Measurements from ENCODE around the gene NOXA1.
A peak's percentile ranks its signal among the peaks of the same experiment; 100 is the strongest.

The NOXA1 gene

DNA sequence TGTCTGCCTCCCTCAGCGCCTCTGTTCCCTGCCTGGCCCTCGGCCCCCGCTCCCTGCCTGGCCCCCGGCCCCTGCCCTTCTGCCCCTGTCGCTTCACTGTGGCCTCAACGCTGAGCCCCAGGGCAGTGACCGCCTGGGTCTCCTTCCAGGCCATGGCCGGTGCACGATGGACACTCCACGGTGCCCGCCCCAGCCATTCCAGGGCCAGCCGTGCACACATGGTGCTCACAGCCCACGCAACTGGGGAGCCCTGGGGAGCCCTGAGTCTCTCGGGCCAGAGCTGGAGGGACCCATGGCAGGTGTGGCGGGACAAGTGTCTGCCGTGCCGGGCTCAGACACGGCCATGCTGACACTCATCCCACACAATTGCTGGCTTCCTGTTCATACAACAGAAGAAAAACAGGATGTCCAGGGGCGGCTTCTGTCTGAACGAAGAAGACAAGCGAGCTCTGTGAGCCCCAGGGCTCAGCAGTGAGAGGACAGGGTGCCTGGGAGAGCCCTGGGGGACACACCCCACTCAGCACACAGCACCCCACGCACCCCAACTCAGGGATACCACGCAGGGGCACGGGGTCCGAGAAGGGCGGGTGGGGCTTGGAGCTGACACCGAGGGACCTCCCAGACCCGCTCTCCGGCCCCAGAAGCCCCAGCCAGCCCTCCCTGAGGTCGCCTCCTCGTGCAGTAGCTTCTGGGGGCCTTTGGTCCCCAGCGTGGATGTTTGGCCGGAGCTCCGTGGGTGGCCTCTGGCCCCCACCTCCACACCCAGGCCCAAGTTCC, 35.9 kb upstream of the NOXA1 start:
- no peak for DNase-seq (ENCODE audit: low spot score)
- no peak for FAIRE-seq

DNA sequence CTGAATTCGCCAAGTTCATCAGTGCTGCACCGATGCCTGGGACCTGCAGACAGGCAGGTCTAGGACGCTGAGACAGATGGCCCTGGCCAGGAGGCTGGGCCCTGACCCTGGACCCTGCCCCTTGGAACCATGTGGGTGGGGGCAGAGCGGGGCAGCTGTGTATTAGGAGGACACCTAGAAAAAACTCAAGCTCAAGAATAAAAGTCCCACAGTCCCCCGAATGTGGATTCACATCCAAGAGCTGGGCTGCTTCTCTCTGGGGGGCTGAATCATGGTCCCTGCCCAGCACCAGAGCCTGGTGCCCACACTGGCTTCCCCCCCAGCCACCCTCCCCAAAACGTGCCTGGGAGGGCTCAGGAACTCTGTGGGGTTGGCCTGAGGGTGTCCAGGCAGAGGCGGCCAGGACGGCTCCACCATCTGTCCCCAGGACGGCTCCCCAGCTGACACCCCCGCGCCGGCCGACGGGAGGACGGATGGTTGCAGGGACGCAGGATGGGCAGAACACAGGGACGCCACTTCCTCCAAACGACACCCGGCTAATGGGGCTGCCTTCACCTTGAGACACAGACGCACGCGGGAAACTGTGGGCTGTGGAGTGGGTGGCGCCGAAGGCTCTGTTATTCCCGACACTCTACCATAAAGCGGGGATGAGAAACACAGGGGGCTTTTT, 35.2 kb upstream of the NOXA1 start:
- DNase-seq (ENCODE audit: low spot score) (no peak), FAIRE-seq (no peak)

DNA sequence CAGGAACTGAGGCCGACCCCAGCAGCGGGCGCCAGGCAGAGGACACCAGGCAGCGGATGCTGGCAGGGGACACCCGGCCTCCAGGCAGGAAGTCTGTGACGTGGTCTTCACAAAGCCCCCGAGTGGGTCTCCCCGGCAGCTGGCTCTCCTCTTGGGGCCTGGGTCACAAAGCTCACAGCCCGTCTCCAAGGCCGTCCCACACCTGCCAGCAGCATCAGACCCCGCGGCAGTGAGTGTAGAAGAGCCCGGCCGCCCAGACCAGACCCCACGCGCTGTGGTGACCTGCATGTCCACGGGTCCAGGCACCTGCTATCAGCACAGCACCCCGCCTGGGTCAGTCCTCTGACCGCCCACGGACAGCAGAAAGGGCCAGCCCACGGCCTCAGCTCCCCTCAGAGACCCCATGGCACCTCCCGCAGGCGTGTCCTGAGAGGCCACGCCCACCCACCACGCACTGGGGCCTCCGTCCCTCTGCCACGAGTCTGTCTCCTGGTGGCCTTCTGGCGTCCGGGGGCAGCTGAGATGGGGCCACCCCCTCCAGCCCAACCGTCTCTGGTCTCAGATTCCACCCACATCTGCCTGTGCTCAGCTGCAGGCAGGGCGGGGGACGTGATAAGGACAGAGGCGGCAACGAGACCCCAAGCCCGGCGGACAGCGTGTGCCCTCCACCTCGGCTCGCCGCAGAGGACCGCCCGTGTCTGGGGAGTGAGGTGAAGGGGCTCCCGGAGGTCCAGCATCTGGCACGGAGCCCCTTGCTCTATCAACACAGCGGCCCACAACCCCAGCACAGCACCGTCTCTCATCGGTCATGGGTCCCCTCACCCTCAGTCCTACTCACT, 34.4 kb upstream of the NOXA1 start:
- no peak for FAIRE-seq
- no peak for DNase-seq (ENCODE audit: low spot score)

DNA sequence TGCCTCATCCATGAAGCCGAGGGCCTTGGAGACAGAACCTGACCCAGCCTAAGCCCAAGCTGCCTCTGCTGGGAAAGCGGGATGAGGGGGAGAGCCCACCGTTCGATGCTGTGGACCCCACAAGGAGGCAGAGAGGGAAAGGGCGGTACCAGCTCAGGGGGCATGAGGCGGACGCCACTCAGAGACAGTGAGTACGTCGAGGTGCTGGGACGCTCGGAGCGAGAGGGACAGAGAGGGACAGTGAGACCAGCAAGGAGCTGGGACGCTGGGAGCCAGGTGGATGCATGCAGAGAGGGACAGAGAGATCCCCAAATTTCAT, 33.8 kb upstream of the NOXA1 start:
- FAIRE-seq = no peak
- no peak for DNase-seq (ENCODE audit: low spot score)

DNA sequence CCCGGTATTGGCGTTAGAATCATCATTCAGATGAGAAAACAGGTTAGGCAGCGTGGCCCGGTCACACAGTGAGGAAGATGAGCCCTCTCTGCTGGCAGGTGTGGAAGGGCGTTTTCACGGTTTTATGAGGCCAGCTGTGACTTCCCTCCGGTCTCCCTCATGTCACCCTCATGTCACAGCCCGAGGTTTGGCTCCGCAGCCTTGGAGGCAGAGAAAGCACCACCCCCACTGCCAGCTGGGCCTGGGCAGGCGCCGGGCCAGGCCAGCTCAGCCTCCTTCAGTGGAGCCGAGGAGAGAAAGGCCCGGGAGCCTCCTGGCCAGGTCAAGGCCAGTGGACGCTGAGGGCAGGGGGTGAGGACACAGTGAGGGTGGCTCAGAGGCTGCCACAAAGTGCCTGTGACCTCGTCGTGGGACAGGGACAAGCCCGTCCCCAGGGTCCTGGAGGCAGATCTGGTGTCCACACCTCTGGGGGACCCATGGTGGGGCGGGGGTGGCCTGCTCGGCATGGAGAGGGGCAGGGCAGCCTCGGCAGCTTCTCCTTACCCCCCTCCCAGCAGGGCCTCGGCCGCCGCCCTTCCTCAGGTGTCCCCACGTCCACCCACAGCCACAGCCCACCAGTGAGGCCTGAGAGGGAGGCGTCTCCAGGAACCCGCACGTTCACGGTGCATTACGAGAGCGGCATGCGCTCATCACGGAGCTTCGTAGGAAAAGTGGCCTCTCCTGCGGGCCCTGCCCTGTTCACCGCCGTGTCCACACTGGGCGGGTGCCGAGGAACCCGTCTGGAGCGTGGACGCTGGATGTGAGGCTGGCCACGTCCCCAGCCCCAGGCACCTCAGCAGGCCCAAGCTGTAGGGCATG, 32.4 kb upstream of the NOXA1 start:
- DNase-seq (ENCODE audit: low spot score) = no peak
- FAIRE-seq = no peak

DNA sequence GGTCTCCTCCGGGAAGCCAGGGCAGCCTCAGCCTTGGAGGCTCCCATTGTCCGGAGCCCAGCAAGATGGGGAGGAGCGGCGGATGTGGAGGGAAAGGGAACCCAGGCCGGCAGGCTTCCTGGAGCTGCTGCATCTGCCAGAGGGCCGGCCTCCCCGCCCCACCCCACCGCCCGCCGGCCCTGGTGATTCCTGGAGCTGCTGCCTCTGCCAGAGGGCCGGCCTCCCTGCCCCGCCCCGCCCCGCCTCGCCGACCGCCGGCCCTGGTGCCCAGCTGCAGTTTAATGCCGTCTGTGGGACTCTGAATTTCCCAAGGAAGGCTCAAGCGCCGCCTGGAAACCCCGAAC, 31.8 kb upstream of the NOXA1 start:
- FAIRE-seq (no peak), DNase-seq (ENCODE audit: low spot score) (no peak)

DNA sequence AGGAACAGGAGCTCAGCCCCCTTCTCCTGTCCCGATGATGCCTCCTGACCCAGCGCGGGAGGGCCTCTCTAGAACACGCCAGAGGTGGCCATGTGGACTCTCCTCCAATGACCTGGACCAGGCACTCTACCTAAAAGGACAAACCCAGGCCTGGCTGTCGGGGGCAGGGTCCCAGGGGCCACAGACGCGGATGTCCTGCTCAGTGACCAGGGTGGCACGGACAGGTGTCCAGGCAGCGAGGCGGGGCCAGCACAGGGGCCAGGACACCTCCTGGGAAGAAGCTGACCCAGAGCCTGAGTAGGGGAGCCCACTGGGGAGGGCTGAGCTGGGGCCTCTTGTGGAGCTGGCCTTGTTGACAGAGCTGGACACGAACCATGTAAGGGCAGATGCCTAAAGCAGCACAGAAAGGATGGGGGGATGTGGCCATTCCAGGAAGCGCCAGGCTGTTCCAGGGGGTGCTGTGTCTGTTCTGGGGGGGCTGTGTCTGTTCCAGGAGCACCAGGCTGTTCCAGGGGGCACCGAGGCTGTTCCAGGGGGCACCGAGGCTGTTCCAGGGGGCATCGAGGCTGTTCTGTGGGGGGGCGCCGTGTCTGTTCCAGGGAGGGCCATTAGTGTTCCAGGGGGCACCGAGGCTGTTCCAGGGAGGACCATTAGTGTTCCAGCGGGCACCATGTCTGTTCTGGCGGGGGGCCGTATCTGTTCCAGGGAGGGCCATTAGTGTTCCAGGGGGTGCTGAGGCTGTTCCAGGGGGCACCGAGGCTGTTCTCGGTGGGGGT, 30.8 kb upstream of the NOXA1 start:
- no peak for FAIRE-seq

DNA sequence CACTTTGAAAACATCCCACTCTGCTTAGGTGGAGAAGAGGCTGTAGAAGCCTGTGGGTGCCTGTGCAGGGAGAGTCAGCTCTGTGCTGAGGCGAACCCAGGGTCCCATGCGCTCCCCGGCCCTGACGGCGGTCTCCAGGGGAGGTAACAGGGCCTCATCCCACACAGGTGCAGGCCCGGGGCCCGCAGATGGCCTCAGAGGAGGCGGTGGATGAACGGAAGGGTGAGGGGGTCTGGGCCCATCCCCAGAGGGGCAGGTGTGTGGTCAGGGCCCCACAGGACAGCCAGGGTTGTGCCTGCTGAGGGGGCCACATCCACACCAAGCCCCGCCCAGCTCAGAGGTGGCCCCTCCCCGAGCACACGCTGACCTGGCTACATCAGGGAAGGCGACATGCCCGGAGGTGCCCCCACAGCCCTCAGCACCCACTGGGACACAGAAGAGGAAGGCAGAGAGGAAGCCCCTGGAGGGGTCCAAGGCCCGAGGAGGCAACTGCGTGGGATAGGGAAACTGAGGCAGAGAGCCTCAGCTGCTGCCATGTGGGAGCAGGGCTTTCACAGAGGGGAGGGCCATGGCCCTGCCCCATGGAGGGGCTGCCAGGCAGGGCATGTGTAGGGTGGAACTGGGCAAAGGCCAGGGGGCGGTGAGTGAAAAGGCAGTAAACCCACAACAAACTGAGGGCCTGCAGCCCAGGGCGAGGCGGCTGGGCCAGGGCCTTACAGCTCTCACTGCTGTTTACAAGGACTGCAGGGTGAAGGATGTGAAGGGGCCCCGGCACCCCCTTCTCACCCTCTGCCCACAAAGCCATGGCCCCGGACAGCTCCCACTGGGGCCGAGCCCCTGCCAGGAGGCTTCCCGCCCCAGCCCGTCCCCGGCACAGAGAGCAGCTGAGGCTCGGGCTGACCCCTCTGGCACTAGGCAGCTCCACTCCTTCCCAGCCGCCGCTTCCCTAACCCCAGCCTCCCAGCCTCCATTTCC, 29.7 kb upstream of the NOXA1 start:
- FAIRE-seq = no peak

More for the DNA sequence above, 30.8 kb upstream of the NOXA1 start:
- DNase-seq (ENCODE audit: low spot score) = no peak

DNA sequence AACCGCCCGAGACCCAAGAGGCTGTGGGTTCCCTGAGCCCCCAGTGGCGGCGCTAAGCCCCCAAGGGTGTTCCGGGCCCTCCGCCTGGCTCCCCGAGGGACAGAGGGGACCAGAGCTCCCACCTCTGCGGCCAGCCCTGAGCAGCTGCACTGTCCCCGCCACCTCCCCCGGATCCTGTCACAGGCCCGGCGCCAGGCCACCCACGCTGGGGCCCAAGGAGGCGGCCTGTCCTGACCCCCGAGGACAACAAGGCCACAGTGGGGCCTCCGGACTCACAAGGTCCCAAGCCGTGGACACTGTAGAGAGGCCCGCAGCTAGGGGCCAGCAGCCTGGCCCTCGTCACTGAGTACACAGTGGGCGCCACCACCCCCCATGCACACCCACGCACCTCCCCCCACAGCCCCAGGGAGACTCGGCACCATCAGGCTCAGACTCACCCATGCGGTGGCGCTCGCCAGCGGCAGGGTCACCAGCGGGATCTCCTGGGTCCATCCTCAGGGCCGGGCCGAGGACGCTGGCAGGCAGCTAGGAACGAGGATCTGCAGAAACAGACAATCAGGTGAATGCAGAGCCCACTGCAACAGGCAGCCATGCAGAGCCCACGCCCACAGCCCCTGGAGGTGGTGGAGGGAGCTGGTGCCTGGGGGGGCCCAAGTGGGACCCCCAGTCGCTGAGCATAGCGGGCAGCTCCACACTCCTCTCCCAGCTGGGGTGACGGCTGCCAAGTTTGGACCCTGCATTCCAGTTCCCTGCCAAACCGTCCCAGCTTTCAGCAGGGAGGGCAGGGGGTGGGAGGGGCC, 28.1 kb upstream of the NOXA1 start:
- FAIRE-seq (no peak), DNase-seq (ENCODE audit: low spot score) (no peak)

More for the DNA sequence above, 29.7 kb upstream of the NOXA1 start:
- DNase-seq (ENCODE audit: low spot score) = no peak

DNA sequence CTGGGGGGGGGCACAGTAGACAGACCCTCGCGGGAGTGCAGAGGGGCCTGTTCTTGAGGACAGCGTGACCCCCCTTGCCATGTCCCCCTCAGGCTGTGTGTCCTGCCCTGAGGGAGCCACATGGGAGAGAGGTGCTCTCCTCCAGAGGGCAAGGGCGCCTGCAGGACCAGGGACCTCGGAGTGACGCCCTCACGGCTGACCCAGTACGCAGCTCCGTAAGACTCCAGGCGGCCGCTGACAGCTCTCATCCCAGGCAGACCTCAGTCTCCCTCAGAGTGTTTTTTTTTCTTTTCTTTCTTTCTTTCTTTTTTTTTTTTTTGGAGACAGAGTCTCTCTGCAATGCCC, 27.6 kb upstream of the NOXA1 start:
- no peak for FAIRE-seq
- no peak for DNase-seq (ENCODE audit: low spot score)

DNA sequence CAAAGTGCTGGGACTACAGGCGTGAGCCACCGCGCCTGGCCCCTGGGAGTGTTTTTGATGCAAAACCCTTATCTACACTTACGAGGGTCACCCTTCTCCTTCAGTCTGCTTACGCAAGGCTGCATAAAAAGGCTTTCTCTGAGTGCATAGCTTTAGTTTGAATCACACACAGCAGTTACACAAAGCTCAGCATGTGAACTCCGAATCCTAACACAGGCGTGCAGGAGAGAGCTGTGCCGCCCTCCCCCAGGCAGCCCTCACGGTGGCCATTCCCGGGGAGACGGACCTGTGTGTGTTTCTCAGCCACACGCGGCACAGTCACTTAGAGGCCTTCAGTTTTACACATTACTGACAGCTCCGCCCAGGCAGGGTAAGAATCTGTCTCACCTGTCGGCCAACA, 27.0 kb upstream of the NOXA1 start:
- no peak for DNase-seq (ENCODE audit: low spot score)
- no peak for FAIRE-seq

DNA sequence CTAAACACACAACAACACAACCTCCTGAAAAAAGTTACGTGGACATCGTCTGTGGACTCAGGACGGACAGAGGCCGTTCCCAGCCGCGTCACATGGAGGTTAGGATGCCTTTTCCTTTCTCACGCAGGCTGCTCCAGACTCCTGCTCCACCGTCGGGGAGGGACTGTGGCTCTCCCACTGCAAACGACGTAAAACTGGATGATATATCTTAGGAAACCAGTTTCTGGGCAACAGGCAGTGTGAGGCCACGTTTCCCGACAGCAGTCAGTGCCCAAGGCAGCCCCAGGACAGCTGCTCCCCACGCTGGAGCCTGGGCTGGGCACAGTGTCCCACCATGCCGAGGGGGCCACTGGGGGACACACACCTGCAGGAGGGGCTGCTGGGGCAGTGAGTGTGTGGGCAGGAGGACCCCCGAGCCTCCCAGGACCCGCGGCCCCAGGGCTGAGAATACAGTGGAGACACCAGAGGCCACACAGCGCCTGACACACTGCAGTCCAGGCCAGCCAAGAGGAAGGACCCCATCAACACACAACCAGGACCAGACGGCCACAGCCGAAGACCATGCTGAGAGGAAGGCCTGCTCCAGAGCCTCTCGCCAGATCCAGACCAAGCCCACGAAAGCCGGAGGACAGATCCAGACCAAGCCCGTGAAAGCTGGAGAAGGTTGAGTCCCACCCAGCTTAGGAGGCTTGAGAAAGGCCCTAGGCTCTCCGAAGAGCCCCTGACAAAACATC, 26.4 kb upstream of the NOXA1 start:
- DNase-seq (ENCODE audit: low spot score) (no peak), FAIRE-seq (no peak)

DNA sequence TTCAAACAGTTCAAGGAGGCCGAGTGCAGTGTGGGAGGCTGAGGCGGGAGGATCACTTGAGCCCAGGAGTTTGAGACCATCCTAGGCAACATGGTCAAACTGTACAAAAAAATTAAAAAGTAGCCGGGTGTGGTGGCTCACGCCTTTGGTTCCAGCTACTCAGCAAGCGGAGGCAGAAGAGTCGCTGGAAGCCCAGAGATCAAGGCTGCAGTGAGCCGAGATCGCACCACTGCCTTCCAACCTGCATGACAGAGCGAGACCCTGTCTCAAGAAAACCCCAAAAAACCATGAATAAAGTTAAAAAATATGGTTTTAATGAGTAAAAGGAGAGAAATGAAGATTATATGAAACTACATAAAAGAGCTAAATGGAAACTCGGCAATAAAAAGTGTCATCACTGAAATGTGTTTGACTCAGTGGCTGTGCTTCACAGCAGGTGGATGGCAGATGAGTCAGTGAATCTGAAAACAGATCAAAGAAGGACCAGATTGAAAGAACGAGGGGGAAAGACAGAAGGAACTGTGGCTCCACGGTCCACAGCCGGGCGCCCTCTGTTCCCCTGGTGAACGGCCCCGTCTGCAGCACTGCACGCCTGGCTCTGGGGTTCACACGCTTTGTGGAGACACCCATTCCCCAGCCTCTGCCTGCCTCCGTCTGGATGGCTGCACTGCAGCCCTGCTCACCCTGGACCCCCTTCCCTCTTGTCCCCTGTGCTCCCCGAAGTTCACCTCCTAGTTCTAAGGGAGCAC, 25.3 kb upstream of the NOXA1 start:
- no peak for DNase-seq (ENCODE audit: low spot score)
- no peak for FAIRE-seq

DNA sequence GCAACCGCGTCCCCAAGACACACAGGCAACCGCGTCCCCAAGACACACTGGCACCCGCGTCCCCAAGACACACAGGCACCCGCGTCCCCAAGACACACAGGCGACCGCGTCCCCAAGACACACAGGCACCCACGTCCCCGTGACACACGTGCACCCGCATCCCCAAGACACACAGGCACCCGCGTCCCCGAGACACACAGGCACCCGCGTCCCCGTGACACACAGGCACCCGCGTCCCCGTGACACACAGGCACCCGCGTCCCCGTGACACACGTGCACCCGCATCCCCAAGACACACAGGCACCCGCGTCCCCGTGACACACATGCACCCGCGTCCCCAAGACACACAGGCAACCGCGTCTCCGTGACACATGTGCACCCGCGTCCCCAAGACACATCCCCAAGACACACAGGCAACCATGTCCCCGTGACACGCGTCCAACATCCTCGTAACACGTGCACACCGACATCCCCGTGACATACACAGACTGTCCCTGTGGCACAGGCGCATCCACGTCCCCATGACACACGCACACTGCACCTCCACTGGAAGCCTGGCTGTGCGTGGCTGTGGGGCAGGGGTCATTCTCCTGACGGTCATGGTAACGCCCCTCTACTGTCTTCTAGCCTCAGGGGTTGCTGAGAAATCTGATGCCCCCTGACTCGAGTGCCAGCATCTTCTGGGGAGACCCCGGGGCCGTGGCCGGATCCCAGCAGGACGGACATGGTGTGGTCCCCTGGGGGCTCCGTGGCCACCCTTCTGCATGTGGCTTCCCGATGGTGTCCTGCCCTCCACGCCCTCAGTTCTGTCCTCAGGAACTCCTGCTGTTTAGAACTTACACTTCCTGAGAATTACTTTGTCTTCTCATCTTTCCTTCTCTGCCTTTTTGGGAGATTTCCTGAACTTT, 24.4 kb upstream of the NOXA1 start:
- FAIRE-seq (peak; percentile 52), DNase-seq (ENCODE audit: low spot score) (no peak)

DNA sequence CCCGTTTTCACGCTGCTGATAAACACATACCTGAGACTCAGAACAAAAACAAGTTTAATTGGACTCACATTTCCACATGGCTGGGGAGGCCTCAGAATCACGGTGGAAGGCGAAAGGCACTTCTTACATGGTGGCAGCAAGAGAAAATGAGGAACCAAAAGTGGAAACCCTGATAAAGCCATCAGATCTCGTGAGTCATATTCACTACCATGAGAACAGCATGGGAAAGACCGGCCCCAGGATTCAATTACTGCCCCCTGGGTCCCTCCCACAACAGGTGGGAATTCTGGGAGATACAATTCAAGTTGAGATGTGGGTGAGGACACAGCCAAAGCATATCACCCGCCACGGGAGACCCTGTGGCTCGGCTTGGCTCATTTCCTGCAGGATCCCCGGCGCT, 20.4 kb upstream of the NOXA1 start:
- FAIRE-seq (no peak), DNase-seq (ENCODE audit: low spot score) (no peak)

DNA sequence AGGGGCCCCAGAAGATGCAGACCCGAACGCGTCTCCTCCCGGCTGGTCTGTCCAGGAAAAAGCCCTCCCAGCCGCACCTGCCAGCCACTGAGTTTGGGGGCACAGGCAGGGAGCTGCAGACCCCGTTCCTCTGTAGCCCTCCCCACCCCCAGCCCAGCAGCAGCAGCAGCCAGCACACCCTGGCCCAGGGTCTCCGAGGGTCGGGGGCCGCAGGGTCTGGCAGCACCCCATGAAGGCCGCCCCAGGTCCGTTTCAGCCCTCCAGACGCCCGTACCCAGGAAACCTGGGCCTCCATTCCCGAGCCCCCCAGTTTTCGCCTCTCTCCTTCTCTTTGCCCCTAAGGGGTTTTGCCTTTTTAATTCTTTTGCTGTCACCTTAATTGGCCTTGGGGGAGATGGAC, 19.9 kb upstream of the NOXA1 start:
- no peak for DNase-seq (ENCODE audit: low spot score)
- FAIRE-seq = no peak

Data from urothelium cell line (cell line).